ENCODE measurements around the gene LINGO4. TPM values are rescaled to one million over a fixed set of nuclear protein-coding genes. Genes with fewer than 3 reads are reported as not detected.

The LINGO4 gene
- total and polyA plus RNA-seq, 2 of the 13 experiments (the other 11 are each of a cell fraction or from before 2014, with no cell fraction given), result 0.02 to 0.05 TPM

- TF ChIP-seq ZNF605 (CRISPR knock-in tag; IDR thresholded peaks at IDR 0.05) (no peak), ZFP37 (CRISPR knock-in tag; IDR thresholded peaks at IDR 0.05; ENCODE audit: borderline replicate concordance) (no peak), SMAD1 (CRISPR knock-in tag; IDR thresholded peaks at IDR 0.05; ENCODE audit: borderline replicate concordance, low read depth) (no peak), KMT2B (CRISPR knock-in tag; IDR thresholded peaks at IDR 0.05) (no peak), ZNF318 (CRISPR knock-in tag; IDR thresholded peaks at IDR 0.05) (no peak), MEF2D (CRISPR knock-in tag; IDR thresholded peaks at IDR 0.05) (no peak), ZFP91 (CRISPR knock-in tag; IDR thresholded peaks at IDR 0.05; ENCODE audit: borderline replicate concordance) (0 out of 2 replicates have a peak, but pooled peaks have one; percentile 12), EP300 (IDR thresholded peaks at IDR 0.05; ENCODE audit: low read depth in 2 of 2, low read length in 2 of 2) (peak in 1 of 2 experiments; percentile 75; a peak in 1 of 4 replicates), EP300 (CRISPR knock-in tag; IDR thresholded peaks at IDR 0.05; ENCODE audit: borderline replicate concordance) (no peak; the same call in 1 of the 2 replicates), PHF5A (CRISPR knock-in tag; IDR thresholded peaks at IDR 0.05; ENCODE audit: low read depth, unreplicated experiment) (no peak), ZBTB33 (CRISPR knock-in tag; IDR thresholded peaks at IDR 0.05) (no peak), TFDP2 (CRISPR knock-in tag; IDR thresholded peaks at IDR 0.05) (no peak), NCOA2 (CRISPR knock-in tag; IDR thresholded peaks at IDR 0.05) (peak; percentile 47; the same call in 1 of the 2 replicates), ZNF136 (CRISPR knock-in tag; IDR thresholded peaks at IDR 0.05; ENCODE audit: low read depth) (no peak)
These were observed 29.0 kb upstream of the LINGO4 start (continued) for GRCh38 chr1:151834239-151834638.

Measured in HepG2 (cell line).